ENCODE measurements around the gene LAMB1. TPM values are rescaled to one million over a fixed set of nuclear protein-coding genes. Genes with fewer than 3 reads are reported as not detected.
A peak's percentile ranks its signal among the peaks of the same experiment; 100 is the strongest.
"Not testable (repeated sequence)": the region's sequence is repeated elsewhere in the genome, so short reads cannot be mapped to it uniquely, and the experiment has no call there.

The LAMB1 gene
- total RNA-seq, 2 donors from 2014 or later, result not detected

GRCh38 chr7:107938456-107939250, 64.3 kb downstream of the LAMB1 start:
- H3K4me3 Mint-ChIP-seq, result no peak overlapping the region
- ATAC-seq, result no peak
- H3K4me1 Mint-ChIP-seq, result peaks cover 2% of the 10 kb centered on the region
- no peaks in the 10 kb centered on the region for H3K27me3 Mint-ChIP-seq
- no peaks in the 10 kb centered on the region for H3K9me3 ChIP-seq (ENCODE audit: control insufficient read depth, low read length, poor library complexity, severe bottlenecking)
- no peak overlapping the region for H3K27ac Mint-ChIP-seq
- H3K36me3 Mint-ChIP-seq (ENCODE audit: low read depth), result peaks cover 3% of the 10 kb centered on the region
- DNase-seq, result no peak

- Mint-ChIP-seq H3K36me3 (ENCODE audit: low read depth) (peaks cover 3% of the 10 kb centered on the region), H3K4me1 (peaks cover 10% of the 10 kb centered on the region), H3K4me3 (no peak overlapping the region), H3K27me3 (no peaks in the 10 kb centered on the region), H3K27ac (no peak overlapping the region)
- no peak for ATAC-seq
- no peak for DNase-seq
- no peaks in the 10 kb centered on the region for H3K9me3 ChIP-seq (ENCODE audit: control insufficient read depth, low read length, poor library complexity, severe bottlenecking)
These were observed 65.4 kb downstream of the LAMB1 start for GRCh38 chr7:107937531-107937930.

DNA sequence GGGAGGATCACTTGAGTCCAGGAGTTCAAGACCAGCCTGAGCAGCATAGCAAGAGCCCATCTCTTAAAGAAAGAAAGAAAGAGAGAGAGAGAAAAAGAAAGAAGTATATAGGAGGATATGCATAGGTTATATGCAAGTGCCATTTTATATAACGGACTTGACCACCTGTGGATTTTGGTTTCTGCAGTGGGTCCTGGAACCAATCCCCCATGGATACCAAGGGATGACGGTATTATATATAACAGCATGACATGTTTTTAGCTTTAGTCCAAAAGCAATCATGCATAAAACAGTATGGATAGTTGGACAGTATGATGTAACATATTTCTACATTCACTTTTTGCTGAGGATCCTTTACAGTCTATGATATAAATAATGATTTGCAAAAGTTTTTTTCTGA, 66.6 kb downstream of the LAMB1 start:
- H3K27ac Mint-ChIP-seq, result no peak overlapping the region
- no peaks in the 10 kb centered on the region for H3K27me3 Mint-ChIP-seq
- H3K4me3 Mint-ChIP-seq, result no peak overlapping the region
- no peaks in the 10 kb centered on the region for H3K36me3 Mint-ChIP-seq (ENCODE audit: low read depth)
- DNase-seq (no peak), ATAC-seq (no peak)
- peaks cover 10% of the 10 kb centered on the region for H3K4me1 Mint-ChIP-seq
- H3K9me3 ChIP-seq (ENCODE audit: control insufficient read depth, low read length, poor library complexity, severe bottlenecking), result no peaks in the 10 kb centered on the region

- H3K36me3 Mint-ChIP-seq (ENCODE audit: low read depth), result no peaks in the 10 kb centered on the region
- H3K27ac Mint-ChIP-seq, result peak overlapping the region; percentile 53
- H3K9me3 ChIP-seq (ENCODE audit: control insufficient read depth, low read length, poor library complexity, severe bottlenecking), result no peaks in the 10 kb centered on the region
- H3K4me1 Mint-ChIP-seq, result peaks cover 10% of the 10 kb centered on the region
- H3K4me3 Mint-ChIP-seq, result no peak overlapping the region
- no peak for DNase-seq
- H3K27me3 Mint-ChIP-seq, result no peaks in the 10 kb centered on the region
- no peak for ATAC-seq
These were observed 67.8 kb downstream of the LAMB1 start for GRCh38 chr7:107934991-107935770.

DNA sequence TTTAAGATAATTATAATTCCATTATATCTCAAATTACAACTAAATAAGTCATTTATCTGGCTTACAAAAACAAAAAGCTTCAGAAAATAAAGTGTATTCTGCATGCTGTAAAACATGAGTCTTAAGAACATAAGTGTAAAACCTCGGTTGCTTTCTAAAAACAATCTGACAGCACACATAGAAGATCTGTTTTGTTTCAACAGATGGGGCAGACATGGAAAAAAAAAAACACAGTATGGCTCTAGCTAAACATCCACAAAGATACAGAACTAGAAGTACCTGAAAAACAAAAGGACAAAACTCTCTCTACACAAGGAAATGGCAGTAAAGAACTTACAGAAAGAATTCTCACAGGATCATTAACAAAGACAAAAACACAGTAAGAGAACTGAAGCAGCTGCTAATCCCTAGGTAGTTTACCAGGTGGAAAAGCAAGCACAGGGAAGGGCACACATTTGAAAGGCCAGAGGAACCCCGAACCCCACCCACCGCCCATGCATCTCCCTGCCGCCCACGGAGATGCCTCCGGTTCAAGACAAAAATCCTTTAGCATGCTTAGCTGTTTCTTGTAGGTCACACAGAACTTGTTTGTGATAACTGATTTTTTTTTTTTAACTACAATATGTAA, 69.5 kb downstream of the LAMB1 start:
- ATAC-seq, result no peak
- H3K9me3 ChIP-seq (ENCODE audit: control insufficient read depth, low read length, poor library complexity, severe bottlenecking), result no peaks in the 10 kb centered on the region
- peaks cover 12% of the 10 kb centered on the region for H3K4me1 Mint-ChIP-seq
- no peak for DNase-seq
- no peaks in the 10 kb centered on the region for H3K27me3 Mint-ChIP-seq
- H3K36me3 Mint-ChIP-seq (ENCODE audit: low read depth), result no peaks in the 10 kb centered on the region
- H3K4me3 Mint-ChIP-seq, result no peak overlapping the region
- peak overlapping the region; percentile 14 for H3K27ac Mint-ChIP-seq

DNA sequence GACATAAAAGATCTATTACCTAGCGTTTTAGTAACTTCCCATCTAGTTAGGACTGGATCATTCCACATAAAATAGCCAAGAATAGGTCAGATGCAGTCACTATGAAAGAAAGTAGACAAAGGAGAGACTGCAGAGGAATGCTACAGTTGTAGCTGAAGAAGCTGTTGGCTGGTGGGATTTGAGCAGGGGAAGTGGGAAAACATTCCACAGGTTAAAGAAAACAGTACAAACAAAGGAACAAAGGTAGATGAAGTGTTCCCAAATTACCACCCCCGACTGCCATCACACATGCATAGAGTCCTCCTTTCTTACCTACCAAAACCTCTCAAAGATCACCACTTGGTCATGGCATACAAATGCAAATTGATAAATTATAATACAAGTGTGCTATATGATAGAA, 70.2 kb downstream of the LAMB1 start:
- H3K27me3 Mint-ChIP-seq, result no peaks in the 10 kb centered on the region
- H3K9me3 ChIP-seq (ENCODE audit: control insufficient read depth, low read length, poor library complexity, severe bottlenecking), result no peaks in the 10 kb centered on the region
- peak overlapping the region; percentile 16 for H3K4me3 Mint-ChIP-seq
- DNase-seq (no peak), ATAC-seq (no peak)
- H3K36me3 Mint-ChIP-seq (ENCODE audit: low read depth), result no peaks in the 10 kb centered on the region
- peaks cover 12% of the 10 kb centered on the region for H3K4me1 Mint-ChIP-seq
- peak overlapping the region; percentile 16 for H3K27ac Mint-ChIP-seq

DNA sequence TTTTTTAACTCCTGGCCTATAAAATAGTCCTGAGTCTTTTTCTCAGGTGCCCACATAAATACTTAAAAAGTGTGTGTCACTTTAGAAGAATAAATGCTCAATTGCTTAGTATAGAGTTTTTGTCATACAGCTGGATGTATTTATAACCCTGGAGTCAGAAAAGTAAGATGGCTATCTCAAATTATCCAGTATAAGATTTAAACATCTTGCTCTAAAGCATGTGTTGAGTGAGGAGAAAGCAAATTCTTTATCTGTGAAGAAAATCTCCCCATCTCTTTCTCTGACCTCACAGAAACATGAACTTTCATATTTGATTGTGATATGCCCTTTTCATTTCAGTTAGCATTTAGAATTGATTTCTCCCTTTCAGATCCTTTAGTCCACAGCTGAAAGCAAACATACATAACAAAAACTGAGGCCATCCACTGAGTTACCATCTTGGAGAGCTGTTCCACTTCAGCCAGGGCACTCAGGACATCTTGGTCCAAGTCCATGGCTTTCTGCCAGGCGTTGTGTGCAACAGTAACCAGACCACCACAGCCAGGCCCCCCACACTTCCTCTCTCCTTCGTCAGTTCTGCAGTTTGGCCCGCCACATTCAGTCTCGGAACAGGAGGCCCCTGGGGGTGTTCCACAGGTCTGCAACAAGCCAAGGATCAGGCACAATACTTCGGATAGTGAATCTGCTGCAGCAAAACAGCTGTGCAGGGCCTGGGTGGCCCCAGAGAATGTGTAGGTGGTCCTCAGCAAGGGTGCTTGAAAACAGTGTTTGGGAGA, 71.0 kb downstream of the LAMB1 start:
- H3K4me1 Mint-ChIP-seq, result peaks cover 10% of the 10 kb centered on the region
- ATAC-seq, result no peak
- H3K27ac Mint-ChIP-seq, result peak overlapping the region; percentile 16
- no peaks in the 10 kb centered on the region for H3K9me3 ChIP-seq (ENCODE audit: control insufficient read depth, low read length, poor library complexity, severe bottlenecking)
- no peaks in the 10 kb centered on the region for H3K36me3 Mint-ChIP-seq (ENCODE audit: low read depth)
- H3K4me3 Mint-ChIP-seq, result no peak overlapping the region
- DNase-seq, result no peak
- H3K27me3 Mint-ChIP-seq, result no peaks in the 10 kb centered on the region

DNA sequence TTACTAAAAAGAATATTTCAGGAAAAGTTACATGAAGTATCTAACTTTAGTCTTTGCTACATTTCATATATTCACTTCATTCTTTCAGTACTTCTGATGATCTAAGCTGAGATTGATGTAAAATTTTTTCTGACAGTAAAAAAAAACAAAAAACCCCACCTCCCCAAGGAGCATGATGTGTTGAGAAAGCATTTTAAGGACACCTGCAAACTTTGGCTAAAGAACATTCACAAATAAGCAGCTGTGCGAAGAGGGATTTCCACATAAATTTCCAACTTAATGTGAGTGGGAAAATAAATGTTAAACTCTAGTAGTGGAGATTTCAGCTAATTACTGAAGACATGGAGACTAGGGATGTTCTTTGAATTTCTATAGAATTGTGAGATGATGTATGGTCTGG, 76.5 kb downstream of the LAMB1 start:
- H3K27me3 Mint-ChIP-seq, result no peaks in the 10 kb centered on the region

GRCh38 chr7:107924841-107925504, 78.0 kb downstream of the LAMB1 start:
- Mint-ChIP-seq H3K4me1 (peaks cover 36% of the 10 kb centered on the region), H3K27me3 (no peaks in the 10 kb centered on the region), H3K4me3 (peak overlapping the region; percentile 71), H3K36me3 (ENCODE audit: low read depth) (no peaks in the 10 kb centered on the region), H3K27ac (peak overlapping the region; percentile 88)
- DNase-seq (no peak), ATAC-seq (peak; percentile 72)
- H3K9me3 ChIP-seq (ENCODE audit: control insufficient read depth, low read length, poor library complexity, severe bottlenecking), result no peaks in the 10 kb centered on the region

More for the DNA sequence above, 76.5 kb downstream of the LAMB1 start:
- H3K27ac Mint-ChIP-seq, result no peak overlapping the region
- no peak for DNase-seq
- no peak for ATAC-seq
- peaks cover 30% of the 10 kb centered on the region for H3K4me1 Mint-ChIP-seq
- H3K36me3 Mint-ChIP-seq (ENCODE audit: low read depth), result no peaks in the 10 kb centered on the region
- H3K4me3 Mint-ChIP-seq, result no peak overlapping the region
- no peaks in the 10 kb centered on the region for H3K9me3 ChIP-seq (ENCODE audit: control insufficient read depth, low read length, poor library complexity, severe bottlenecking)

DNA sequence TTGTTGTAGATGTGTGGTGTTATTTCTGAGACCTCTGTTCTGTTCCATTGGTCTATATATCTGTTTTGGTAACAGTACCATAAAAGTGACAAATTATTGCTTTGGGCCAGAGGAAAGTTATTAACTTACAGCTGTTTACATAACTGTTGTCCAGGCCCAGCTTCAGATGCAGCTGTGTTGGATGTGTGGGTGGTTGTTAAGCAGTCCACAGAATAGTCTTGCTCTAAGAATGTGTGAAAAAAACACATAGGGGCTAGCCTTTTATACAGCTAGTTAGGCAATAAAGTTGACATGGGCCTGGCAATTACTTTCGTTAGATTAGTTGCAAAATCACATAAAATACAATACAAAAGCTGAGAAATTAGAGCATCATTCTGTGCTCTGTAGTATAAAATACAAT, 80.1 kb downstream of the LAMB1 start:
- H3K27ac Mint-ChIP-seq, result peak overlapping the region; percentile 88
- no peaks in the 10 kb centered on the region for H3K9me3 ChIP-seq (ENCODE audit: control insufficient read depth, low read length, poor library complexity, severe bottlenecking)
- peaks cover 34% of the 10 kb centered on the region for H3K4me1 Mint-ChIP-seq
- H3K4me3 Mint-ChIP-seq, result no peak overlapping the region
- H3K27me3 Mint-ChIP-seq, result no peaks in the 10 kb centered on the region
- no peak for ATAC-seq
- H3K36me3 Mint-ChIP-seq (ENCODE audit: low read depth), result peaks cover 5% of the 10 kb centered on the region
- no peak for DNase-seq

GRCh38 chr7:107921826-107922225, 81.1 kb downstream of the LAMB1 start:
- H3K9me3 ChIP-seq (ENCODE audit: control insufficient read depth, low read length, poor library complexity, severe bottlenecking); ATAC-seq; H3K27me3 Mint-ChIP-seq; H3K4me3 Mint-ChIP-seq; H3K27ac Mint-ChIP-seq; H3K36me3 Mint-ChIP-seq (ENCODE audit: low read depth); DNase-seq: not testable (repeated sequence)
- peaks cover 34% of the 10 kb centered on the region for H3K4me1 Mint-ChIP-seq

DNA sequence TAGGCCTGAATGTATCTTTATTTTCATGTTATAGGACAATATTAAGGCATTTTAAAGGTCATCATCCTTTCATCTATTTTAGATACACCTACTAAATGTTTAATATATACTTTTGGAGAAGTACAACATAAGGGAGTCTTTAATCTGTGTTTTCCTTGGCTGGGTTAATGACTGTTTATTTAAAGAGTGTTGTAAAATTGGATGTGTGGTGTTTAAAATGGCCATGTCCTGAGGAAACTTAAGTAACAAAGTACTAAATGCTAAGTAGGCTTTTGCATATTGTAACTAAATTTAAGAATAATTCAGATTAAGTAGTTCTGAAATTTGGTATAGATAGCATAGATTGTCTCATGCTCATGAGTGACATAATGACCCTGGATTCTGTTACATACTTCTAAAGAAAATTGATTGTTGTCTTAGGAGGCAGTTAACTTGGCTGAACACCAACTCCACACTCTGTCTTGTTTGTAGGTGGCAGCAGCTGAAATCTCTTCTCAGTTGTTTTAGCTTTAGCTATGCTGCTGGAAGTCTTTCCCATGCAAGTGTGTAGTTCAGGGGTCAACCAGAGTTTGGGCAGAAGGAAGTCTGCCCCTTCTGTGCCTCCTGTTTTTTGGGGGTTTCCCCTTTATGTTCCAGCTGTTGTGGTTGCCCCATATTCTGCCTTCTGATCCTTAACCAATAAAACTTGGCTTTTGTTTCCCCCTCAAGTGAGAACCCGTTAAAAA, 82.8 kb downstream of the LAMB1 start:
- peaks cover 30% of the 10 kb centered on the region for H3K4me1 Mint-ChIP-seq
- H3K9me3 ChIP-seq (ENCODE audit: control insufficient read depth, low read length, poor library complexity, severe bottlenecking), result no peaks in the 10 kb centered on the region
- H3K27me3 Mint-ChIP-seq, result no peaks in the 10 kb centered on the region
- peak; percentile 48 for ATAC-seq
- H3K36me3 Mint-ChIP-seq (ENCODE audit: low read depth), result peaks cover 7% of the 10 kb centered on the region
- no peak overlapping the region for H3K4me3 Mint-ChIP-seq
- peak overlapping the region; percentile 16 for H3K27ac Mint-ChIP-seq
- no peak for DNase-seq
